NCI-H446 (cell line): Measurements from ENCODE around the gene COL13A1.

Experiments used
- DNase-seq, 2 experiments: peaks; one replicate each; lab custom pipeline; 2025; lab: John Stamatoyannopoulos, UW

COL13A1 gene

DNA sequence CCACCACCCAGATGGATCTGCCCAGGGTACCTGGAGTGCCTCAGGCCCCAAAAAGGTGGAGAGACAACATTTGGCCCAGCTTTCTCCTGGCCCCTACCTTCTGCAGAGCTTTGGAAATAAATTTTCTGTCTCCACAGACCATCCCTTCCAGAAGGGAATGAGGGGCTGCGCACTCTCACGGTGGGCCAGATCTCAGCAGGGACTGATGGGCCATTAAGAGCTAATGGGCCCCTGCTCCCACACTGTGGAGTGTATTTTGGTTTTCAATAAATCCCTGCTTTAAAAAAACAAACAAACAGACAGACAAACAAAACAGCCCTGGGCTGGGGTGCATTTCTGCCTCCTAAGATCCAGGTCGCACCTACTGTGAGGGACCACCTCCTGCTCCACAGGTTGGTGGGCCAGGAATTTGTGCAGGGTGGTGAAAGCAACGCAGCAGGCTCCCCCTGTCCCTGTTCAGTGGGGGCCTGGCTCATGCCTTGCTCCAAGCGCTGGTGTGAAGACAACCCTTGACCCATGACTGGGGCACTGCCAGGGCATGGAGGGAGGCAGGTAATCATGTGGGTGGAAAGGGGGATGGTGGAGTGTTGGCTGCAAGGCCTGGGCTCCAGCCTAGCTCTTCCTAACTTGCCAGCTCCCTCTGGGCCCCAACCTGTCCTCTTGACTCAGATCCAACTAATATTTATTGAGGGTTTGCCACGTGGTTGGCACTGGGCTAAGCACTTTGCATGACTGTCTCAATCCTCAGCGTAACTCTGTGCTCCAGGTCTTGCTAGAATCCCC is 88.5 kb downstream of the COL13A1 start:
- DNase-seq = peak in 1 of 2 experiments; percentile 50

DNA sequence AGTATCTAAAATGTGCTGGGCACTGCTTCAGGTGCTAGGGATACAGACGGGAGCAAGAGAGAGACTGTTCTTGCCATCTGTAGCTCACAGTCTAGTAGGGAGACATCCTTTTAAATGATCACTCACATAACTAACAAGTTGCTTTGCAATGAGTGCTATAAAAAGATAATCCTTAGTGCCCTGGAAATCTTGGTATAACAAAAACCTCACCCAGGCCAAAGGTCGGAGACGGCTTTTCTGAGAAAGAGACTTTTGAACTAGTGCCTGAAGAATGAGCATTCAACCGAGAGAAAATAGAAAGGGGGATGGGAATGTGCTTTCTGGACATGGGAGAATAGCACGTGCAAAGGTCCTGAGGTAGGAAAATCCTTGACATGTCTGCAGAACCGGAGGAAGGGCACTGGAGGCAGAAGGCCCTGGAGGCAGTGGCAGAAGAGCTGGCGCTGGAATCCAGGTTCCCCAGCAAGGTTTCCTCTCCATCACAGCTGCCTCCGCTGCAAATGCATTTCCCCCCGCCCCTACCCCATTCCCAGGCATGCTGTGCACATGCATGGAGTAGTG is 89.4 kb downstream of the COL13A1 start:
- no peak for DNase-seq

DNA sequence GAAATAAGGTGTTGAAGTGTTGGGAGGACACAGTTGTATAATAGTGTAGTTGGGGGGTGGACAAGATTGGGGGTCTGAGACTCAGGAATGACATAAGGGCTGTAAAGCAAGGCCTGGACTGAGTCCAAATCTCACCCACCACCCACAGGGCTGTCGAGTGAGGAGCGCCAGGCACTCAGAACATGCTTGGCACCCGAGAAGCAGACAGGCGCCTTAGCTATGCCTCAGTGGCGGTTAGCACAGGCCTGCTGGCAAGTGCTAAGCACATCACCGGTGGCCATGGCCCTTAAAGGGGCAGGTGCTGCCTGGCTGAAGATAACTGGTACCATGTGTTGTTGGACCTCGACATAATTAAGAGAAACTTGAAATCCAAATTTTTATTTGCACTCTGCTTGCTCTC is 90.7 kb downstream of the COL13A1 start:
- DNase-seq = peak in 1 of 2 experiments; percentile 63

DNA sequence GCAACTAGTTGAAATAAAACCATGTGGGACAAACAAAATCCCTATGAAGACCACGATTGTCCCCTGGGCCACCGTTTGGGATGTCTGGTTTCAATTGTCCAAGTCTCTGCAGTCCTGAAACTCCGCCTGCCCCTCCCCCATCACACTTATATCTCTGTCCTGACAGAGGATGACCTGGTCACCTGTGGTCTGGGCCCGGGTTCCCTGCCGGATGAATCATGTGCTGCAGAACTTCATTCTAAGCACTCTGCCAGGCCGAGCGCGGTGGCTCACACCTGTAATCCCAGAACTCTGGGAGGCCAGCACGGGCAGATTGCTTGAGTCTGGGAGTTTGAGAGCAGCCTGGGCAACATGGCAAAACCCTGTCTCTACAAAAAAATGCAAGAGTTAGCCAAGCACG is 91.1 kb downstream of the COL13A1 start:
- DNase-seq = no peak

DNA sequence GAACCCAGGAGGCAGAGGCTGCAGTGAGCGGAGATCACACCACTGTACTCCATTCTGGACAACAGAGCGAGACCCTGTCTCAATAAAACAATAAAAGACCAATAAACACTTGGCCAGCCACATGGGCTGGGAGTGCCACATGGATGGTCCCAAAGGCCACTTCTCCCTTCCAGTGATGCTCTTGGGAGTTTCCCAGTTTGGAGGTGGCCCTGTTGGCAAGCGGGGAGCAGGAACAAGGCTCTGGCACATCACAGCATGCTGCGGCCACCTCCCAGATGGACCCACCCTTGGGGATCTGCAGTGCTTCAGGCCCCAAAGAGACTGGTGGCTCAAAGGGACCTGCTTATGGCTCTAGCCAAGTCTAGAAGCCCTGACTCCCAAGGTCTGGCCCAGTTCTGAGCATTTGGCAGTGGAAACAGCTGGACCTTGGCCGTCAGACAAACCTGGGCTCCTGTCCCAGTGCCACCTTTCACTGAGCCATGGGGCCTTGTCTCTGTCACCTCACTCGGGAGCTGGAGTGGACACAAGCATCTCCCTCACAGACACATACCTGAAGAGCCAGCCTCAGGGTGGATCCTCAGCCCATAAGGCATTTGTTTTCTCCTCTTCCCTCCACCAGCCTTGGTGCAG is 91.7 kb downstream of the COL13A1 start:
- no peak for DNase-seq

DNA sequence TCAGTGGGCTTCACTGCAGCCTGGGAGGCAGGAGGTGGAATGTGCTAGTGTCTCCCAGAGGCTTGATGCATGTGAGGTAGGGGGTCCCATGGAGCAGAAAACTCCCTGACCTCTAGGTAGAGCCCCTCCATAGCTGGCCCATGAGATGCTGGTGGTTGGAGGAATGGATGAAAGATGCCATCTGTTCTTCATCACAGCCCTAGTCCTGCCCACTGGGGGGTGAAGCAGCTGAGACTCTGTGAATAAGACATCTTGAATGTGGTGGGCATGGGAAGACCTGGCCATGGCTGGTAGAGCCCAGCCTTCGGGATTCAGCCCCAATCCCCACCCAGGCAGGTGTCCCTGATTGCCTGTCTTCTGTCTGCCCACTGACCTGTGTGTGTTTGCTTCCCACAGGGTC is 92.5 kb downstream of the COL13A1 start:
- DNase-seq = no peak

DNA sequence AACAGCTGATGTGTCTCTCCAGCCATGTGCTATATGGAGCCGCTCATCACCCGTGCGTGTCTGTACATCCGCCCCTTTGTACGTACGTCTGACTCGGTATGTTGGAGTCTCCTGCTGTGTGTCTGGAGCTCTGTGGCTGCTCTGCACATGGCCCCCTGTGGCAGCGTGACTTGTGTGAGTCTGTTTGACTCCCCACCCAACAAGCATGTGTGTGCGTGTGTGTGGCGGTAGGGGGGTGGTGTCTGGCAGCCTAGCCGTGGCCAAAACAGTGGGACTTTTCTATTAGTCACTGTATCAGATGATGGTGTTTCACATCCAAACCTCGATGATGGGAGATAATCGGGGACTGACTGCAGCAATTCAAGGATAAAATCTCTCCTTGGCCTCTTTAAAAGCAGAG is 94.1 kb downstream of the COL13A1 start:
- DNase-seq = no peak

DNA sequence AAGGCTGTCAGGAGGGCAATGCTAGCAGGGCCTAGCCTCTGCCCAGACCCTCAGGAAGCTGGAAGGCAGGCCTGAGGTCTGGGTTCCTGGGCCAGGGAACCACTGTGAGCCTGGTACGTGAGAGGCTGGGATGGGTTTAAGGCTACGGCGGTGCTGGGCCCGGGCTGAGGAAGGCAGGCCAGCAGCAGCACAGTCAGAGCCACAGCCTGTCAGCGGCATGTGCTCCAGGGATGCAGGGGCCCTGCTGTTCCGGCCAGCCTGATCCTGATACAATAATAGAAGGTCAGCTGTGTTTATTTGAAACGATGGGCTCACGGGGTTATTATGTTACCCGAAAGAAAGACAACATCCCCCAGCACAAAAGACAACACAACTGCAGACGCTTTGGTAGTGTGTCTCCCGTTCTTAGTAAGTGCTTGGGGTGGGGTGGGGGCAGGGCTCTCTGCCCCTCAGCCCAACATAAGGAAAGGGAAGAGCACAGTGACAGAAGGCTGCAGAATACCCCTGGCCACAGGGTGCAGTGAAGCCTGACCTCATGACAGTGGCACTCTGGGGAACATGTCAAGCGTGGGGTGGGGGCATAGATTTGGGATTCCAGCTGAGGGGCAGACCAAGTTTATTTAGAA is 95.0 kb downstream of the COL13A1 start:
- no peak for DNase-seq

DNA sequence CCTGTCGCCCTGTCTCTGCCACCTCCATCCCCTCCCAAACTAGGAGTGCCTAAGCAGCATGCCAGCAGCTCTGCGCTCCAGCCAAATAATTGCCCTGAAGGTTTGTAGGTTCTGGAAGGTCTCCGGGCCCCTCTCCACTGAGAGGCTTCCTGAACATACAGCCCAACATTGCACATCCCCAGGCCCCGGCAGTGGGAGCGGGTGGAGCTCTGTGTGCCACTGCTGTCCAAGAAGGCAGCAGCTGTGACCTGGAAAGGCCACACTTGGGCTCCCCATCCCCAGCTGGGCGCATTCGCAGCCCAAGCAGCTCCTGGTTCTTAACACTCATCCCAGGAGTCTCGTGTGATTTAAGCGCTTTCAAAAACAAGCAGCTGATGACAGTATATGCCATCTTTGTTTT is 95.7 kb downstream of the COL13A1 start:
- DNase-seq = no peak

DNA sequence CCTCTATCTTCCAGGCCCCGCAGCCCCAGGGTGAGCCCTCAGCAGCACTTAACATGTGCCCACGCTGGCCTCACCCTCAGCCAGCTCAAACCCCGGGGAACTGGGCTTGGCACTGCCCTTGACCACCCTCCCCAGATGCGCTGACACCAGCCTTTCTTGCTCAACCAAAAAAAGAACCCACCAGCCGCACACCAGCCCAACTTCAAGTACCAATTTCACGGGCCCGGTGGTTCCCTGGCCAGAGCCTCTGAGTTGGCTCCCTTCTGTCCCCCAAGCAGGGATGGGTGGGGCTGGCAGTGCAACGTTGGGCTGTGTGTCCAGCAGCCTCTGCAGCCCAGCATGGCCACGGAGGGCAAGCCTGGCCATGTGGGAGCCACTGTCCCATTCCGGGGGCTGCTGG is 96.3 kb downstream of the COL13A1 start:
- DNase-seq = no peak

DNA sequence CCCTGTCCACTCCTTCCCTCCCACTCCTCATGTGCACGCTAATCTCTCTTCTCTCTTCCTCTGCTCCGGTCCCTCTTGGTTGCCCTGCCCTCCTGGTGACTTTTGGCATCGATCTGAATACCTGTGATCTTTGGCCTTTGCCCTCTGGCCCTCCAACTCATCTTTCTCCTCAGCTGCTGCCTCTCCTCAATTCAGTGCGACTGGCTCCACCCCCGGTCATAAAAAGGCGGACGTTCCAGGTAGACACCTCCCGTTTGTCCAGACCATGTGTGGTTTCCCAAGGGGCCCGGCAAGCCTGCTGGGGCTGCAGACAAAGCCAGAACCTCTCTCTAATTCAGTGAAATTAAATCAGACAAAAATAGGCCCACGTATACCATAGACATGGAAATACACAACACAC is 96.8 kb downstream of the COL13A1 start:
- DNase-seq = no peak

DNA sequence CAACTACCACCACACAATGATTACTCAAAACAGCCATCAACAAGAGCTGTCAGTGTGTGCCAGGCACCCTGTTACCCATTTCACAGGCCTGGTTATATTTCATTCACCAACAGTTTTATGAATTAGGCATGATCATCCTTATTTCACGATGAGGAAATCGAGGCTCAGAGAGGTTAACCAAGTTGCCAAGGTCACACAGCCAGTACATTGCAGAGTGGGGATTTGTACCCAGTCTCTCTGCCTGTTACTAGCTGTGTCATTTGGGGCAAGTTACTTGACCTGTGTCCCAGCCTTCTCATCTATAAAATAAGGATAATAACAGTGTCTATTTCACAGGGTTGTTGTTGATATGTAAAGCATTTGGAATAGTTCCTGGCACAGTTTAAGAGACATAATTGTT is 97.2 kb downstream of the COL13A1 start:
- DNase-seq = no peak

DNA sequence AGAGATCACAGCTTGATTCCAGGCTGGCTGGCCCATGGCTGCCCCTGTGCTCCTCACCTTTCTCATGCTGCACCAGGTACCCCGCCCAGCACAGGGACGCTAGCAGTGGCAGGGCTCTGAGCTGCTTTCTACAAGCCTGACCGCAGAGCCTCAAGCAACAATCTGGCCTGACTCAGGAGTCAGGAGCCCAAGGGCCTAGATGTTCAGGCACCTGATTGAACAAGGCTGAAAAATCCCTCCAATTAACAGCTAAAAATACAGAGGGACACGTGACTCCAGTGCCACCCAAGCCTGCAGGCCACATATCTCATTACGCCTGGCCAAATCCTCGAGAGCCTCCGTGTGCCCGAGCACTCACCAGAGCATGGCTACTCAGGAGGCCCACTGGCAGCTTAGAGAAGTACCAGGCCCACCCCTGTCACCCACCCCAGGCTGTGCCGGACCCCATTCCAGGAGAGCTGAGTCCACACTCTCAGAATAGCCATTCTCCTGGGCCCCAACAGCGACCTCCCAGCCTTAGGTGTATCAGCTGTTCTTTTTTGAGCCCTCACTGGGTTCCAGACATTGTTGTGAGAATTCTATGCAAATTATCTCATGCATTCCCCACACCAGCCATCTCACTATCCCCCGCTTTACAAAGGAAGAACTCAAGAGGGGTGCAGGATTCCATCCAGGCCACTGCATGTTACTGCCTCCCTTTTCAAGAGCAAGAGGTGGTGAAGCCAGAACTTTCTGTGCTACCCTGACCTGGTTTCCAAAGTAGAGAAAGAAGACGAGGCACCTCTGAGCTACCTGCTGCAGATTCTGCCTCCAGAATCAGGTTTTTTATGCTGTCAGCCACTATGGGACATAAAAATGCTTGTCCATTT is 98.3 kb downstream of the COL13A1 start:
- no peak for DNase-seq

DNA sequence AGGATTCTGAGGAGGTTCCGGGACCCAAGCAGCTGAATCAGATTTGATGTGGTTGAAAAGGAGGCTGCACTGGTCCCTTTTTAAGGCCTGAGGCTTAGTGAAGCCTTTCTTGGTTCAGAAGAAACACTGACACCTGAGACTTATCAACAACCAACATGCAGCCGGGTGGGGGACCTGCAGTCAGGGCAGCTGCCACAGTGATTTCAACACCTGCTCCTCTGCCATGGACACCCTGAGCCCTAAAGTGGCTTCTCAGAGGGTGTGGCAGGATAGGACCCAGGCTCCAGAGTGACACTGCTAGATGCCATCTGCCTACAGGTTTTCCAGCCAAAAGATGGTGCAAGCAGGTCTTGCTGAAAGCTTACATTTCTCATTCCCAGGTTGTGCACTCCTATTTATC is 99.3 kb downstream of the COL13A1 start:
- DNase-seq = no peak

DNA sequence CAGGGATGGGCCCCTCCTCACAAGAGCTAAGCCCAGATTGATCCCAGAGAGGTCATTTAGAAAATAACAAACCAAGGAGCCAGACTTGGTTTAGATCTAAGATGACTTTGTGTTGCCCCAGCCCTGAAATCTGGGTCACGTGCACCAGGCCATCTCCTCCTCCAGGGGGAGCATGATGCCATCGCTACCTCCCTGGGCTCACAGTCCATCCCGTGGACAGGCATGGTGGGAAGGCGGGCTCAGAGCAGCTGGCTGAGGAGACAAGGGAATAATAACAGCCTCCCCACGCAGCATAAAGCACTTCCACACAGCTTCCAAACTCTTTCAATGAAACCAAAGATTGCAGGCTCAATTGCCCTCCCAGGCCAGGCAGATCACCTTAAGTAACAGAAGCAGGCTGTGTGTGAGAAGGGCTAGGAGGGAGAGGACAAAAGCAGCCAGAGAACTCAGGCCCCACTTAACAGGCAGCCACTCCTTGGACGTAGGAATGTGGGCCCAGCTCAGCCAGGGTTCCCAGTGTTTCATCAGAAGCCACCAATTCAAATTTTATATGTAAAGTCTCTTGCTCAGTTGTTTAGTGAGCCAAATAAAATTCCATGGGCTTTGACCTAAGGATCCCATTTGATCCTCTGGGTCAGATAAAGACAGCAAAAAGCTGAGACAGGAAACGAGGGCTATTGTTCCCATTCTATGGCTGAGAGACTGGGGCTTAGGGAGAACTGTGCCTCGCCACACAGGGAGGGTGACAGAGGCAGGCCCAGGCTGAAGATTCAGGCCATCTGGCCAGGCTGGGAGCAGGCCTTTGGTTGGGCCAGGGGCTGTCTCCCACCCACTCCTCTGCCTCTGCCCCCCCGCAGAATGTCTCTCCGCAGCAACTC is 100.2 kb downstream of the COL13A1 start:
- peak in 1 of 2 experiments; percentile 14 for DNase-seq

DNA sequence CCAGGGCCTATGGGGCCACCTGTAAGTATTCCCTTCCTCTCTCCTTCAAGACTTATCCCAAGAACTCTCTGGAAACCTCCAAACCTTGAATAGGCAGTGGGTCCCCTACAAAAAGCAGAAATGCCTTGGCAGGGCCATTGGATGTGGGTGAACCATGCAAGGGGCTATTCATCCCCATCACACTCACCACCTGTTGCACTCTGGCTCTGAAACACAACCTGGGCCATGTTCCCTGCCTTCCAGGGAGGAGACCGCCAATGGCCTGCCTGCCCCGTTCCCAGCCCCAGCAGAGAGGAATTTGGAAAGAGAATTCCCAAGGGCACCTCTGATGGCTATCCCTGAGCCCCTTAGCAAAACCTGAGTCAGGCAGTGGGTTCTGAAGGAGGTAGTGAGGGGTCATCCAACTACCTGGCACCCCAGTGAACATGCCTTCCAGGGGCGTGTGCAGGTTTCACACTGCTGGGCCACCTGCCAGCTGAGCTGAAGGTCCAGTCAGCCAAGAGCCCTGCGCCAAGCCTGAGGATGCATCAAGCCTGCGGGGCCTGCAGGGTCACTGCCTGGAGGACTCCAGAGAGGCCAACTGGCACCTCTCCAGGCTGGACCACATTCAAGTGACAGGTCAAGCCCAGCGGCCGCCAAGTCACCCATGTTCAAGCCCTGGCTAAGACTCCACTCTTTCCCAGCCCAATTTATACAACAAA is 101.3 kb downstream of the COL13A1 start:
- DNase-seq = no peak

DNA sequence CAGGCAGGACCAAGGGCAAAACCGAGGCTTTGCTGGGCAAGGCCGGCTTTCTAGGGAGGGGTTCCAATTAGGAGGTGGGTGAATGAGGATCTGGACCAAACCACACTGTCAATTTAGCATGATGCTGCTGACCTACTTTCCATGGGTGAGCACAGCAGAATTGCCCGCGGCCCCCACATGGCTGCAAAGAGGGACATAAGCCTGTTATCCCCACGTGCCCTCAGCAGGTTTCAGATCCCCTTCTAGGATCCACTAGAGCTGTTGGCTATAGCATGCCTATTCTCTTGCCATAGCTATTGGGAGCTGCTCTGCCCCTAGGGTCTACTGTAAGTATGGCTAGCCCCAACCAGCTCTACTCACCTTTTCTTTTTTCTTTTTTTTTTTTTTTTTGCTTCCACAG is 102.8 kb downstream of the COL13A1 start:
- DNase-seq = no peak

DNA sequence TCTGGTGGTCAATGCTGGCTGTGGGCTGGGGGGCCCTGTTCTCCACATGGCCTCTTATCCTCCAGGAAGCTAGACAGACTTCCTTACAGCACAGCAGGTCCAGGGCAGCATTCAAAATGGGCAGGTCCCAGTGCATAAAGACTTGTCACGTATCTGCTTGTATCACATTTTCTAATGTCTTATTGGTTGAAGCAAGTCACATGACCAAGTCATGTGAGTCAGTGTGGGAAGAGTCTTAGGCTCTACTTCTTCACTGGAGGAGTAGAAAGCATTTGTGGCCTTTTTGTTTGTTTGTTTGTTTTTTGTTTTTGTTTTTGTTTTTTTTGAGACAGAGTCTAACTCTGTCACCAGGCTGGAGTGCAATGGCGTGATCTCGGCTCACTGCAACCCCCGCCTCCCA is 104.7 kb downstream of the COL13A1 start:
- DNase-seq = no peak

DNA sequence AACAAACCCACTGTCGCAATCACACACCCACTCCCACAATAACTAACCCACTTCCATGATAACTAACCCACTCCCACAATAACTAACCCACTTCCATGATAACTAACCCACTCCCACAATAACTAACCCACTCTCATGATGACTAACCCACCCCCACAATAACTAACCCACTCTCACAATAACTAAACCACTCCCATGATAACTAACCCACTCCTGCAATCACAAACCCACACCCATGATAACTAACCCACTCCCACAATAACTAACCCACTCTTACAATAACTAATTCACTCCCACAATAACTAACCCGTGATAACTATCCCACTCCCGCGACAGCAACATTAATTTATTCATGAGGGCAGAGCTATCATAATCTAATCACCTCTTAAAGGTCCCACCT is 105.8 kb downstream of the COL13A1 start:
- no peak for DNase-seq

DNA sequence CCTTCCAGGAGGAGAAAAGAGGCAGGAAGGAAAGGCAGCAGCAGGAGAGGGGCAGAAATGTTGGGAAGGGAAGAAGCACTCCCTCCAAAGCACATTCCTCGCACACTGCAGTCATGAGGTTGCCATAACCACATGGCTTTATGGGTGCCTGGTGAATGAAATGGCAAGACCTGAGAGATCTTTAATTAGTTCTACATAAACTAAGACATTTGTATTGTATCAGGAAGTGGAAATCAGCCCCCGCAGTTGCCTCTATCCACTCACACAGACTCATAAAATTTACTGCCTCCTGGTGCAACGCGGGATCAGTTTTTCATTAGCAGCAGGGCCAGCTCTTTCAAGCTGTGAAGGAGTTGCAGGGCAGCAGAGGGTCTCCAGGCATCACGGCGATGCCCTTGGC is 106.4 kb downstream of the COL13A1 start:
- DNase-seq = no peak
